Measurements from ENCODE around the gene STRN3.

- TF ChIP-seq POLR2A (IDR thresholded peaks at IDR 0.05; ENCODE audit: low read depth, low read length) (no peak), POLR2AphosphoS5 (IDR thresholded peaks at IDR 0.05; ENCODE audit: low read depth, low read length) (no peak)
These were observed 176.2 kb downstream of the STRN3 start for GRCh38 chr14:30849983-30850382.
